Right renal cortex interstitium (tissue), 3 donors: Measurements from ENCODE around the gene KHDC3L. TPM values are rescaled to one million over a fixed set of nuclear protein-coding genes. Genes with fewer than 3 reads are reported as not detected.

Experiments used
- polyA plus RNA-seq, 3 donors: library from polyadenylated mRNA; unstranded; fragments of 120-200 nt; gene quantifications; one replicate each; pipeline ENCODE4 v1.2.1, GENCODE V29; 2013; ENCODE audit not compliant: insufficient read length in 3 of 3

The KHDC3L gene
- polyA plus RNA-seq, 3 donors, result 0.12 TPM; not detected in 2

Other genes starting within 250 kb of the KHDC3L start
- under 1 TPM in 2 of 3 donors, not detected in 1; 0.33 to 0.69 TPM for gene KHDC1L, start 137.2 kb upstream of the KHDC3L start, polyA plus RNA-seq
- 1 to 10 TPM; 8.5 to 8.6 (median 8.5) TPM for gene KHDC1, start 99.5 kb upstream of the KHDC3L start, polyA plus RNA-seq
- not detected for gene DPPA5, start 8.4 kb upstream of the KHDC3L start, polyA plus RNA-seq
- gene OOEP, start 7.2 kb downstream of the KHDC3L start, polyA plus RNA-seq, result under 1 TPM in 1 of 3 donors, not detected in 2; 0.51 TPM
- under 1 TPM; 0.35 to 0.62 (median 0.58) TPM for gene DDX43, start 32.2 kb downstream of the KHDC3L start, polyA plus RNA-seq
- gene CGAS, start 89.6 kb downstream of the KHDC3L start, polyA plus RNA-seq, result 1 to 10 TPM; 2.8 to 3.2 (median 3.2) TPM
- gene MTO1, start 99.1 kb downstream of the KHDC3L start, polyA plus RNA-seq, result 10 to 100 TPM; 28.9 to 36.2 (median 31.6) TPM
- gene EEF1A1, start 158.4 kb downstream of the KHDC3L start, polyA plus RNA-seq, result over 10,000 TPM; 21,580 to 22,071 (median 21,951) TPM